Common myeloid progenitor, CD34-positive (primary cell): Measurements from ENCODE around the gene SATB2.

Experiments used
- CTCF ChIA-PET: fragments of 350-600 bp; sonication (Branson Sonifier 250); formaldehyde crosslinking; loops from one replicate; lab custom pipeline; 2021; ENCODE audit warnings: antibody characterized with exemption; lab: Charles Lee
- POLR2A ChIA-PET: fragments of 350-600 bp; sonication (Branson Sonifier 250); formaldehyde crosslinking; loops from one replicate; lab custom pipeline; 2021; ENCODE audit warnings: antibody characterized with exemption; lab: Charles Lee
- DNase-seq, 3 donors: peaks; one replicate each; pipeline versions ENCODE4 v3.0.0 to v3.0.0-alpha.2; 2013
- H3K27ac ChIP-seq, 2 experiments: 1 replicate in 1 of 2; 2 replicates in 1 of 2; pipeline ENCODE4 v1.7.0; 2013; ENCODE audit warnings: inconsistent platforms in 2 of 2, low read length in 2 of 2, mild to moderate bottlenecking in 2 of 2, low read depth in 1 of 2, moderate library complexity in 1 of 2; ENCODE audit not compliant: severe bottlenecking in 2 of 2, insufficient read depth in 1 of 2, poor library complexity in 1 of 2
- H3K27me3 ChIP-seq, 5 experiments: replicated peaks in 2 of 5; 1 replicate in 3 of 5; 2 replicates in 2 of 5; pipeline versions ENCODE4 v1.6.1 to v1.7.0; 2013; ENCODE audit warnings: low read length in 4 of 5, mild to moderate bottlenecking in 2 of 5, moderate library complexity in 2 of 5, inconsistent platforms in 1 of 5; ENCODE audit not compliant: insufficient read depth in 5 of 5, control insufficient read depth in 4 of 5
- H3K36me3 ChIP-seq, 4 experiments: 1 replicate in 2 of 4; 2 replicates in 2 of 4; pipeline versions ENCODE4 v1.6.1 to v1.7.0; 2013; ENCODE audit warnings: low read length in 3 of 4, control low read depth in 1 of 4, mild to moderate bottlenecking in 1 of 4; ENCODE audit not compliant: control insufficient read depth in 4 of 4, insufficient read depth in 4 of 4
- H3K4me1 ChIP-seq, 4 experiments: 1 replicate in 3 of 4; 2 replicates in 1 of 4; pipeline versions ENCODE4 v1.6.1 to v1.7.1; 2013; ENCODE audit warnings: low read length in 3 of 4, mild to moderate bottlenecking in 3 of 4, control low read depth in 1 of 4, inconsistent platforms in 1 of 4, moderate library complexity in 1 of 4; ENCODE audit not compliant: control insufficient read depth in 4 of 4, insufficient read depth in 4 of 4; ENCODE audit errors: control extremely low read depth in 1 of 4
- H3K4me3 ChIP-seq, 7 experiments: 1 replicate in 4 of 7; 2 replicates in 3 of 7; pipeline versions ENCODE4 v1.5.1 to v1.7.0; 2013; ENCODE audit warnings: mild to moderate bottlenecking in 7 of 7, low read length in 6 of 7, moderate library complexity in 6 of 7, inconsistent platforms in 2 of 7, low read depth in 2 of 7, control low read depth in 1 of 7; ENCODE audit not compliant: insufficient read depth in 4 of 7, control insufficient read depth in 1 of 7; ENCODE audit errors: extremely low read depth in 1 of 7
- H3K9me3 ChIP-seq, 5 experiments: 1 replicate in 4 of 5; 2 replicates in 1 of 5; pipeline versions ENCODE4 v1.6.1 to v1.7.1; 2013; ENCODE audit warnings: low read length in 4 of 5, mild to moderate bottlenecking in 2 of 5, inconsistent platforms in 1 of 5, low read depth in 1 of 5, moderate library complexity in 1 of 5; ENCODE audit not compliant: control insufficient read depth in 4 of 5, insufficient read depth in 2 of 5; ENCODE audit errors: control extremely low read depth in 1 of 5
- WGBS: methylation state at CpG from one replicate; pipeline ENCODE4 v1.1.5; 2013; ENCODE audit not compliant: insufficient coverage; 5-methylcytosine and 5-hydroxymethylcytosine counted together

The SATB2 gene

GRCh38 chr2:199466692-199467065, 8.9 kb upstream of the SATB2 start:
- no peaks in the 10 kb centered on the region for H3K36me3 ChIP-seq
- peaks cover 0 to 11% (median 0%) of the 10 kb centered on the region in 5 experiments for H3K9me3 ChIP-seq
- 16% methylated on average over 6 of the region's 6 CpGs for WGBS
- CTCF ChIA-PET, result interaction anchor here (0.9 to 6.9 kb wide), 8 partner anchors 10 to 1153 kb away, joined by 3 to 44 read pairs (median 4); no protein-coding TSS in a partner anchor
- H3K4me3 ChIP-seq, result no peak overlapping the region
- peak in 2 of 3 donors; percentile 11 to 18 for DNase-seq
- peaks cover 14 to 100% (median 80%) of the 10 kb centered on the region in 5 experiments for H3K27me3 ChIP-seq
- no peak overlapping the region for H3K27ac ChIP-seq
- POLR2A ChIA-PET, result no interaction called here
- peaks cover 0 to 53% (median 35%) of the 10 kb centered on the region in 4 experiments for H3K4me1 ChIP-seq

GRCh38 chr2:199465988-199466691, 8.4 kb upstream of the SATB2 start:
- H3K27me3 ChIP-seq, result peaks cover 18 to 100% (median 78%) of the 10 kb centered on the region in 5 experiments
- 15% methylated on average over 11 of the region's 11 CpGs for WGBS
- H3K36me3 ChIP-seq, result no peaks in the 10 kb centered on the region
- peaks cover 0 to 11% (median 0%) of the 10 kb centered on the region in 5 experiments for H3K9me3 ChIP-seq
- DNase-seq, result peak in 1 of 3 donors; percentile 7
- no peak overlapping the region for H3K27ac ChIP-seq
- CTCF ChIA-PET, result interaction anchor here (0.9 to 6.9 kb wide), 8 partner anchors 10 to 1153 kb away, joined by 3 to 44 read pairs (median 4); no protein-coding TSS in a partner anchor
- H3K4me3 ChIP-seq, result no peak overlapping the region
- POLR2A ChIA-PET, result no interaction called here
- H3K4me1 ChIP-seq, result peaks cover 0 to 48% (median 33%) of the 10 kb centered on the region in 4 experiments

- POLR2A ChIA-PET, result no interaction called here
- CTCF ChIA-PET, result interaction anchor here (1.0 to 6.9 kb wide), 7 partner anchors 10 to 1152 kb away, joined by 3 to 44 read pairs (median 5); no protein-coding TSS in a partner anchor
- WGBS, result no CpG with 5 or more reads among the region's 5 CpGs
Observed at GRCh38 chr2:199465390-199465789, 7.7 kb upstream of the SATB2 start.

DNA sequence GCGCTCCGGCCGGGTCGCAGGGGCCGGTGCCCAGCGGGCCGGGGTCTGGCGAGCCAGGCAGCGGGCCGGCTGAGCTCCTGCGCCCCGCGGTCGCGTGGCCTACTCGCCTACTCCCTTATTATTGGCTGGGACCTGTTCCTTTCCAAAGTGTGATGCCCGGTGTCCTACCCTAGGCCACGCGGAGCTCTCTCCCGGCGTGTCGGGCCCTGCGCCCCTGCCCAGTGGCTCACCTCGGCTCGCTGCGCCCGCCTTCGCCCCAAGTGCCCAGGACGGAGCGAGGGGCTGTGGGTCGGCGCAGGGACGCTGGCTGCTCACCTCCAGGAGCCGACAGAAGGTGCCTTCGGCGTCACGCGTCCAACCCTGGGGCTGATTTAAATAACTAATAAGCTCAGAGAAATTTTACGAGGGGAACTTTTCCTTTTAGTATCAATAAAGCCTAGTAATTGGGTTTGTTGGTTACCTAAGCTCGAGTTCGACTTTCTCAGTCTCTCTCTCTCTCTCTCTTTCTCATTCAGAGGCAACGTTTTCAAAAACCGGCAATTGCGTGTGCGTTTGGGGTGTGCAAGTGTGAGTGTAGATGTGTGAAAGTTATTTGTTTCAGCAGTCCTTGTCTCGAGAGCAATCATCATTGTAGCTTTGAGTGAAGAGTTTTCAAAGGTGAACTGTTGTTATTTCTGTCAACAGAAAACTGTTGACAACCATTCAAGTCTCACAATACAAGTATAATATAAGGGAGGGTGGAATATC, 7.0 kb upstream of the SATB2 start:
- Histone ChIP-seq H3K36me3 (no peaks in the 10 kb centered on the region), H3K4me1 (peaks cover 0 to 39% (median 29%) of the 10 kb centered on the region in 4 experiments), H3K4me3 (no peak overlapping the region), H3K27ac (no peak overlapping the region), H3K9me3 (peaks cover 0 to 11% (median 0%) of the 10 kb centered on the region in 5 experiments), H3K27me3 (peaks cover 30 to 100% (median 75%) of the 10 kb centered on the region in 5 experiments)
- ChIA-PET CTCF (interaction anchor here (0.6 to 6.9 kb wide), 8 partner anchors 11 to 1169 kb away, joined by 3 to 44 read pairs (median 4); no protein-coding TSS in a partner anchor), POLR2A (interaction anchor here (0.6 kb wide), 1 partner anchor 64 kb away, joined by 3 read pairs; no protein-coding TSS in a partner anchor)
- peak in 2 of 3 donors; percentile 36 to 52 for DNase-seq
- WGBS, result 2% methylated on average over 39 of the region's 46 CpGs

More at GRCh38 chr2:199465390-199465789, 7.7 kb upstream of the SATB2 start:
- Histone ChIP-seq H3K27ac (no peak overlapping the region), H3K9me3 (peaks cover 0 to 11% (median 0%) of the 10 kb centered on the region in 5 experiments), H3K4me3 (no peak overlapping the region), H3K27me3 (peaks cover 24 to 100% (median 77%) of the 10 kb centered on the region in 5 experiments), H3K36me3 (no peaks in the 10 kb centered on the region), H3K4me1 (peaks cover 0 to 41% (median 28%) of the 10 kb centered on the region in 4 experiments)
- no peak for DNase-seq

DNA sequence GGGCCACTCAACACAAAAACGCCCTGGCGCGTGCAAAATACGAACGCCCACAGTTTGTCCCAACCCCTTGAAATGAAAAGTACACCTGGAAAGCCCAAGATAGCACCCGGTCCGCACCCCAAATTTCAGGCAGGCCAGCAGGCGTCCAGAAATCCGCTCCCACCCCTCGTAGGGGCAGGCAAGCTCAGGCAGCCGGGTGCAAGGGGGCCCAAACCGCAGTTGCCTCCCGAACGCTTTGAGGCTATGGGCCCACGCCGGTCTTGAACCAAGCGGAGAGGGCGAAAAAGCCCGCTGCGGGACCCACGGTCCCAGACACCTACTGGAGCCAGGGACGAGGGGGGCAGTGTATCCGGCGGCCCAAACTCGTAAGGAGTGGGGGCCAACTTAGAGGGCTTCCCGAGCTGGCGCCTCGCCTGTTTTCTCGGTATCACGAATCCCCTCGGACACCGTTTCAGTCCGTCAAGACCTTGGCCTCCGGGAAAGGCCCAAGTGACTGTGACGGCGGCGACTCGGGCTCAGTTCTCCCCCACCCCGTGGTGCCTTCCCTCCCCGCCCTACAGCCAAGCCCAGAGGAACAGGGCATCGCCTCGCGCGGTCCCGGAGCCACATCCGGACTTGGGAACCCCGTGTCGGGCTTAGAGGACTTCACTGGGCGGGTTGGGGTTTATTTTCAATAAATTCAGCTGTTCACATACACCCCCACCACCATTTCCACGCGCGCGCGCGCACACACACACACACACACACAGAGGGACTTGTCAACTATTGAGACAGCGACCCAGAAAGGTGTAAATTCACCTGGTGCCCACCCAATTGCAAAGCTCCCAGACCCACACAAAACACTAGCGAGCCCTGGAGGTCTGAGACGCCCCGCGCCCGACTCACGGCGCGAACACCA, 6.2 kb upstream of the SATB2 start:
- ChIA-PET CTCF (interaction anchor here (0.9 to 6.9 kb wide), 7 partner anchors 10 to 1156 kb away, joined by 3 to 44 read pairs (median 5); no protein-coding TSS in a partner anchor), POLR2A (interaction anchor here (0.6 kb wide), 1 partner anchor 64 kb away, joined by 3 read pairs; no protein-coding TSS in a partner anchor)
- Histone ChIP-seq H3K27me3 (peaks cover 31 to 100% (median 67%) of the 10 kb centered on the region in 5 experiments), H3K36me3 (no peaks in the 10 kb centered on the region), H3K4me3 (peak overlapping the region in 6 of 7 experiments; percentile 11 to 70 (median 56)), H3K9me3 (peaks cover 0 to 11% (median 0%) of the 10 kb centered on the region in 5 experiments), H3K27ac (no peak overlapping the region), H3K4me1 (peaks cover 0 to 43% (median 32%) of the 10 kb centered on the region in 4 experiments)
- peak in 2 of 3 donors; percentile 19 to 23 for DNase-seq
- whole genome bisulfite sequencing, result 2% methylated on average over 46 of the region's 64 CpGs
